Transverse colon (tissue), 4 donors: ENCODE data around the gene DENND11. TPM values are rescaled to one million over a fixed set of nuclear protein-coding genes. Genes with fewer than 3 reads are reported as not detected.
A peak's percentile ranks its signal among the peaks of the same experiment; 100 is the strongest.

Experiments
- DNase-seq: peaks from one replicate; pipeline ENCODE4 v3.0.0-alpha.2; 2019
- H3K27ac ChIP-seq, 4 donors: fragments of 200-600 bp; sonication (generic); 2 replicates each; pipeline ENCODE4 v1.5.1; 2016 to 2018; ENCODE audit warnings: inconsistent platforms in 4 of 4
- H3K27me3 ChIP-seq: fragments of 200-600 bp; sonication (generic); 2 replicates; pipeline ENCODE4 v1.5.1; 2017; ENCODE audit warnings: inconsistent platforms
- H3K36me3 ChIP-seq, 4 donors: fragments of 200-600 bp; sonication (generic); 2 replicates each; pipeline ENCODE4 v1.5.1; 2017 to 2019; ENCODE audit warnings: inconsistent platforms in 4 of 4
- H3K4me1 ChIP-seq, 4 donors: fragments of 200-600 bp; sonication (generic); 2 replicates each; pipeline ENCODE4 v1.5.1; 2017 to 2020; ENCODE audit warnings: inconsistent platforms in 4 of 4
- H3K4me3 ChIP-seq, 4 donors: fragments of 200-600 bp; sonication (generic); 1 replicate in 1 of 4; 2 replicates in 3 of 4; pipeline versions ENCODE4 v1.5.1 to v1.6.1; 2017 to 2019; ENCODE audit warnings: inconsistent platforms in 4 of 4
- H3K9me3 ChIP-seq, 2 donors: fragments of 200-600 bp; sonication (generic); 2 replicates each; pipeline ENCODE4 v1.5.1; 2017 to 2019; ENCODE audit warnings: inconsistent platforms in 2 of 2
- EP300 ChIP-seq: sonication (generic); formaldehyde crosslinking; IDR thresholded peaks from one replicate; pipeline ENCODE4 v1.6.1; 2017; ENCODE audit warnings: antibody characterized with exemption, low read depth
- POLR2A ChIP-seq: fragments of 450-650 bp; IDR thresholded peaks from one replicate; pipeline ENCODE4 v1.6.1; 2016; ENCODE audit warnings: antibody characterized with exemption, mild to moderate bottlenecking, moderate library complexity
- POLR2AphosphoS5 ChIP-seq, 3 donors: sonication (generic); formaldehyde crosslinking; IDR thresholded peaks; one replicate each; pipeline ENCODE4 v1.6.1; 2016; ENCODE audit warnings: antibody characterized with exemption in 3 of 3
- WGBS, 2 donors: methylation state at CpG; one replicate each; pipeline ENCODE4 v1.1.5; 2018; ENCODE audit warnings: low coverage in 1 of 2; 5-methylcytosine and 5-hydroxymethylcytosine counted together
- in situ Hi-C, 4 donors: fragments of 200-750 bp; cut with MboI; loops; one replicate each; pipeline versions ENCODE4 v1.15.0 to v1.15.1; 2017; ENCODE audit warnings: low sequenced_read_pairs in 3 of 4, low pct_ligation_motif_present in 1 of 4, low pct_unique_long_range_greater_than_20kb in 1 of 4
- intact Hi-C: fragments of 100-400 bp; cut with DNase I; formaldehyde crosslinking; loops from one replicate; pipeline ENCODE4 v1.15.1; 2023; ENCODE audit warnings: low total_unique reads
- total RNA-seq, 4 donors: library from RNA; depleted of rRNA; stranded (reverse); fragments of >200 nt; gene quantifications; one replicate each; pipeline ENCODE4 v1.1.0, GENCODE V29; 2016
- TF ChIP-seq, protein P1 (sequence below), 5 experiments: fragments of 200-600 bp in 3 of 5; fragments of 450-650 bp in 2 of 5; sonication (generic) in 3 of 5; IDR thresholded peaks; 1 replicate in 2 of 5; 2 replicates in 3 of 5; pipeline ENCODE4 v1.5.1; 2016 to 2017; ENCODE audit warnings: antibody characterized with exemption in 5 of 5, inconsistent platforms in 3 of 5, mild to moderate bottlenecking in 2 of 5, moderate library complexity in 1 of 5

The DENND11 gene
- total RNA-seq, 4 donors from 2014 or later = 13.1 to 43.8 (median 30.7) TPM

DNA sequence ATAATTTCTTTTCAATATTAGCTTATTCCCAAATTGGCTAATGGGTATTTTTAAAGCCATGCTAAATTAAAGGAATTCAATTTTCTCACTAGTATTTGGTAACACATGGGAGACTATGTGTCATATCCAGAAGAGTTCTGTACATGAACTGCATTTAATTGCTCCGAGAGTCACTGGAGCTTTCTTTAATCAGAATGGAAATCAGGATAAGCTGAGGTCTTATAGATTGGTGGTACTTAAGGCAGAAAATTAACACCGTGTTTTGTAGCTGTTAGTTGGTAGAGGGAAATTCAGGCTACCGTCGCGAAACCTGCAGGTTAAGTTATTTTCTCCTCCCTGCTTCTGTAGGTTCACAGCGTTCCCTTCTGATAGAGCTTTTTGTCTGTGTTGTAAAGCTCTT is 6.4 kb upstream of the DENND11 start, which contains the start of gene WEE2:
TSS of gene WEE2 (plus strand) at position 3 of the 400 bp plus-strand sequence. CDS start 406 bp downstream, outside the sequence.
- Histone ChIP-seq H3K27me3 (no peaks in the 10 kb centered on the region), H3K36me3 (no peaks in the 10 kb centered on the region), H3K9me3 (no peaks in the 10 kb centered on the region), H3K4me3 (no peak within 1 kb of the TSS), H3K4me1 (peaks cover 0 to 27% (median 6%) of the 10 kb centered on the region in 4 donors), H3K27ac (no peak within 1 kb of the TSS)
- TF ChIP-seq, protein P1, sequence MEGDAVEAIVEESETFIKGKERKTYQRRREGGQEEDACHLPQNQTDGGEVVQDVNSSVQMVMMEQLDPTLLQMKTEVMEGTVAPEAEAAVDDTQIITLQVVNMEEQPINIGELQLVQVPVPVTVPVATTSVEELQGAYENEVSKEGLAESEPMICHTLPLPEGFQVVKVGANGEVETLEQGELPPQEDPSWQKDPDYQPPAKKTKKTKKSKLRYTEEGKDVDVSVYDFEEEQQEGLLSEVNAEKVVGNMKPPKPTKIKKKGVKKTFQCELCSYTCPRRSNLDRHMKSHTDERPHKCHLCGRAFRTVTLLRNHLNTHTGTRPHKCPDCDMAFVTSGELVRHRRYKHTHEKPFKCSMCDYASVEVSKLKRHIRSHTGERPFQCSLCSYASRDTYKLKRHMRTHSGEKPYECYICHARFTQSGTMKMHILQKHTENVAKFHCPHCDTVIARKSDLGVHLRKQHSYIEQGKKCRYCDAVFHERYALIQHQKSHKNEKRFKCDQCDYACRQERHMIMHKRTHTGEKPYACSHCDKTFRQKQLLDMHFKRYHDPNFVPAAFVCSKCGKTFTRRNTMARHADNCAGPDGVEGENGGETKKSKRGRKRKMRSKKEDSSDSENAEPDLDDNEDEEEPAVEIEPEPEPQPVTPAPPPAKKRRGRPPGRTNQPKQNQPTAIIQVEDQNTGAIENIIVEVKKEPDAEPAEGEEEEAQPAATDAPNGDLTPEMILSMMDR (IDR thresholded peaks at IDR 0.05) = no peak
- WGBS, 2 donors = 89 to 94% methylated on average over 6 of the region's 6 CpGs
- no peak for DNase-seq
- in situ Hi-C loops (no loop called here), intact Hi-C loops (no loop called here)

DNA sequence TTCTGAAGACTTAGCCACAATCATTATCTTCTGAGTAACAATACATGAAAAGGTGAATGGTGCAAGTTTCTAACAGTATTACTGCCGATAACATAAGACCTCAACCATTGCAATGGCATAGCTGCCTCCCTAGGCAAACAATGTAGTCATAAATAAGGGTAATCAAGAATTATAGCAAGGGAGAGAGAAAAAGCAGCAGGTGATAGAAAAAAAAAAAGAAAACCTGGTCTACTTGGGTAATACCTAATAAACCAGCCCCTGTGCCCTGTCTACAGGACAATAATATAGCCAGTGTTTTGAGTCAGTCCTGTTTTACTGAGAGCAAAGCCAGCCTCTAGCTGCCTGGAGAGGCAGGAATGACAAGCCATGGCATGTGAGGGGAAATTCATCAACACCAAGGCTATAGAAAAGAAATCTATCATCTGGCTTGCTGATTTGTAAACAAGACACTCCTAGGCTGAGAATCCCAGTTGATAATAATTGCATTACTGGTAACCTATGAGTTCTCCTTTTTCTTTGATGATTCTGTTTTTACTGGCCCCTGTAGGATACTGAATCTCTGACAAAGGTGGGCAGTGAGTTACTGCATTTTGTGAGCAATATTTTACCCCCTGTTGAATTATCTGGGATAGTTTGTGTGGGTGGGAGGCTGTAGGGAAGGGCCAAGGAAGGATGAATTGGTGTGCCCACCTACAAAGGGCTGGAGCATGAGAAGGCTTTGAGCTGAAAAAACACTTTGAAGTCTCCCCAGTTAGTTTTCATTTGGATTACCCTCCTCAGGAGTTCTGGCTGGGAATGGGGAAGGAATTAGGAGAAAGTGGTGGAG is 4.5 kb upstream of the DENND11 start:
- Histone ChIP-seq H3K9me3 (no peaks in the 10 kb centered on the region), H3K27me3 (no peaks in the 10 kb centered on the region), H3K36me3 (no peaks in the 10 kb centered on the region), H3K4me3 (no peak overlapping the region), H3K4me1 (peaks cover 7 to 37% (median 15%) of the 10 kb centered on the region in 4 donors), H3K27ac (peak overlapping the region in 1 of 4 donors; percentile 2)
- intact Hi-C loops = no loop called here
- WGBS, 2 donors = 55 to 62% methylated on average over 1 of the region's 1 CpG
- in situ Hi-C loops = no loop called here
- TF ChIP-seq EP300 (no peak), POLR2AphosphoS5 (IDR thresholded peaks at IDR 0.05) (no peak), POLR2A (no peak)
- TF ChIP-seq, protein P1 (IDR thresholded peaks at IDR 0.05) = no peak
- DNase-seq = no peak

GRCh38 chr7:141704741-141705140 is 2.8 kb upstream of the DENND11 start:
- H3K27me3 ChIP-seq = no peaks in the 10 kb centered on the region
- DNase-seq = no peak
- no peak overlapping the region for H3K4me3 ChIP-seq
- in situ Hi-C loops = no loop called here
- 66 to 100% methylated on average over 1 to 5 of the region's 5 CpGs for WGBS, 2 donors
- TF ChIP-seq POLR2AphosphoS5 (IDR thresholded peaks at IDR 0.05) = no peak
- TF ChIP-seq POLR2A = no peak
- no peak for TF ChIP-seq EP300
- TF ChIP-seq, protein P1 (IDR thresholded peaks at IDR 0.05) = no peak
- H3K27ac ChIP-seq = no peak overlapping the region
- no peaks in the 10 kb centered on the region for H3K9me3 ChIP-seq
- peaks cover 7 to 45% (median 20%) of the 10 kb centered on the region in 4 donors for H3K4me1 ChIP-seq
- H3K36me3 ChIP-seq = no peaks in the 10 kb centered on the region
- intact Hi-C loops = no loop called here

GRCh38 chr7:141704112-141704511 is 2.1 kb upstream of the DENND11 start:
- Histone ChIP-seq H3K27ac (no peak overlapping the region), H3K27me3 (no peaks in the 10 kb centered on the region), H3K4me3 (no peak overlapping the region), H3K9me3 (no peaks in the 10 kb centered on the region), H3K36me3 (no peaks in the 10 kb centered on the region), H3K4me1 (peaks cover 7 to 46% (median 20%) of the 10 kb centered on the region in 4 donors)
- 54 to 73% methylated on average over 2 to 3 of the region's 3 CpGs for WGBS, 2 donors
- in situ Hi-C loops (no loop called here), intact Hi-C loops (no loop called here)
- TF ChIP-seq POLR2AphosphoS5 (IDR thresholded peaks at IDR 0.05) = no peak
- TF ChIP-seq, protein P1 (IDR thresholded peaks at IDR 0.05) = no peak
- TF ChIP-seq EP300 = no peak
- no peak for TF ChIP-seq POLR2A
- DNase-seq = no peak
